Gastroesophageal sphincter (tissue), 4 donors: ENCODE data around the gene PLEKHN1. TPM values are rescaled to one million over a fixed set of nuclear protein-coding genes. Genes with fewer than 3 reads are reported as not detected.

Source experiments
- ATAC-seq: fragments of 150-250 bp; one replicate; pipeline ENCODE4 v1.9.1; 2016; ENCODE audit warnings: mild to moderate bottlenecking, moderate library complexity
- H3K27ac ChIP-seq, 4 donors: fragments of 200-600 bp; sonication (generic) in 3 of 4; 1 replicate in 3 of 4; 2 replicates in 1 of 4; pipeline ENCODE4 v1.5.1; 2016 to 2019
- H3K27me3 ChIP-seq: fragments of 200-600 bp; sonication (generic); one replicate; pipeline ENCODE4 v1.5.1; 2019
- H3K36me3 ChIP-seq, 2 donors: fragments of 200-600 bp; sonication (generic); one replicate each; pipeline ENCODE4 v1.5.1; 2019; ENCODE audit warnings: control low read depth in 1 of 2
- H3K4me1 ChIP-seq, 3 donors: fragments of 200-600 bp; sonication (generic); 1 replicate in 2 of 3; 2 replicates in 1 of 3; pipeline ENCODE4 v1.5.1; 2016 to 2019; ENCODE audit warnings: control low read depth in 2 of 3
- H3K4me3 ChIP-seq, 2 donors: fragments of 200-600 bp; sonication (generic); one replicate each; pipeline ENCODE4 v1.5.1; 2019; ENCODE audit warnings: mild to moderate bottlenecking in 1 of 2, moderate library complexity in 1 of 2
- H3K9me3 ChIP-seq, 3 donors: fragments of 200-600 bp; sonication (generic); one replicate each; pipeline ENCODE4 v1.5.1; 2017 to 2019; ENCODE audit warnings: control low read depth in 2 of 3
- CTCF ChIP-seq, 4 experiments: fragments of 200-600 bp in 2 of 4; fragments of 450-650 bp in 2 of 4; sonication (generic) in 1 of 4; IDR thresholded peaks; one replicate each; pipeline ENCODE4 v1.5.1; 2017 to 2019; ENCODE audit warnings: antibody characterized with exemption in 4 of 4, mild to moderate bottlenecking in 2 of 4, moderate library complexity in 2 of 4
- EP300 ChIP-seq: sonication (generic); formaldehyde crosslinking; IDR thresholded peaks from one replicate; pipeline ENCODE4 v1.6.1; 2017; ENCODE audit warnings: antibody characterized with exemption, mild to moderate bottlenecking
- POLR2A ChIP-seq, 2 donors: fragments of 450-650 bp; IDR thresholded peaks; one replicate each; pipeline ENCODE4 v1.6.1; 2017; ENCODE audit warnings: antibody characterized with exemption in 2 of 2, mild to moderate bottlenecking in 2 of 2, moderate library complexity in 1 of 2
- POLR2AphosphoS5 ChIP-seq: sonication (generic); formaldehyde crosslinking; IDR thresholded peaks from one replicate; pipeline ENCODE4 v1.6.1; 2017; ENCODE audit warnings: antibody characterized with exemption
- WGBS, 2 donors: methylation state at CpG; one replicate each; pipeline ENCODE4 v1.1.5; 2018; ENCODE audit warnings: low coverage in 1 of 2; 5-methylcytosine and 5-hydroxymethylcytosine counted together
- total RNA-seq, 4 donors: library from RNA; depleted of rRNA; stranded (reverse); fragments of >200 nt; gene quantifications; one replicate each; pipeline ENCODE4 v1.1.0, GENCODE V29; 2016

Gene PLEKHN1
- total RNA-seq, 4 donors from 2014 or later = 0.62 to 2.3 TPM; not detected in 2

- Histone ChIP-seq H3K27me3 (peaks cover 96% of the 10 kb centered on the region), H3K27ac (no peak overlapping the region), H3K36me3 (no peaks in the 10 kb centered on the region), H3K4me3 (no peak overlapping the region), H3K9me3 (no peaks in the 10 kb centered on the region), H3K4me1 (peaks cover 0 to 22% (median 9%) of the 10 kb centered on the region in 3 donors)
- WGBS, 2 donors = 80% methylated on average over 1 of the region's 34 CpGs; no CpG with 5 or more reads in 1 of the 2 donors
- no peak for TF ChIP-seq CTCF (IDR thresholded peaks at IDR 0.05)
- no peak for TF ChIP-seq POLR2AphosphoS5
- TF ChIP-seq EP300 = no peak
- TF ChIP-seq POLR2A (IDR thresholded peaks at IDR 0.05) = no peak
- no peak for ATAC-seq
Observed at GRCh38 chr1:971751-972506, 5.6 kb downstream of the PLEKHN1 start.

- no peak for ATAC-seq
- Histone ChIP-seq H3K4me3 (no peak overlapping the region), H3K9me3 (no peaks in the 10 kb centered on the region), H3K36me3 (no peaks in the 10 kb centered on the region), H3K27me3 (peaks cover 86% of the 10 kb centered on the region), H3K4me1 (peaks cover 0 to 14% (median 5%) of the 10 kb centered on the region in 3 donors), H3K27ac (no peak overlapping the region)
- no peak for TF ChIP-seq EP300
- TF ChIP-seq POLR2A (IDR thresholded peaks at IDR 0.05) = no peak
- no peak for TF ChIP-seq CTCF (IDR thresholded peaks at IDR 0.05)
- no peak for TF ChIP-seq POLR2AphosphoS5
- 40% methylated on average over 1 of the region's 28 CpGs; no CpG with 5 or more reads in 1 of the 2 donors for WGBS, 2 donors
Observed at GRCh38 chr1:972726-973458, 6.6 kb downstream of the PLEKHN1 start.

GRCh38 chr1:973459-974292, 7.4 kb downstream of the PLEKHN1 start:
- H3K27me3 ChIP-seq = peaks cover 86% of the 10 kb centered on the region
- ATAC-seq = no peak
- no peak overlapping the region for H3K27ac ChIP-seq
- TF ChIP-seq POLR2A (IDR thresholded peaks at IDR 0.05) = no peak
- TF ChIP-seq CTCF (IDR thresholded peaks at IDR 0.05) = no peak
- TF ChIP-seq EP300 = no peak
- TF ChIP-seq POLR2AphosphoS5 = no peak
- peaks cover 0 to 14% (median 5%) of the 10 kb centered on the region in 3 donors for H3K4me1 ChIP-seq
- no peaks in the 10 kb centered on the region for H3K9me3 ChIP-seq
- H3K4me3 ChIP-seq = no peak overlapping the region
- no peaks in the 10 kb centered on the region for H3K36me3 ChIP-seq
- 70% methylated on average over 2 of the region's 28 CpGs; no CpG with 5 or more reads in 1 of the 2 donors for WGBS, 2 donors

- no peak overlapping the region for H3K4me3 ChIP-seq
- WGBS, 2 donors = 60% methylated on average over 1 of the region's 11 CpGs; no CpG with 5 or more reads in 1 of the 2 donors
- no peaks in the 10 kb centered on the region for H3K36me3 ChIP-seq
- H3K27me3 ChIP-seq = peaks cover 81% of the 10 kb centered on the region
- no peak overlapping the region for H3K27ac ChIP-seq
- no peaks in the 10 kb centered on the region for H3K9me3 ChIP-seq
- TF ChIP-seq EP300 (no peak), POLR2AphosphoS5 (no peak), POLR2A (IDR thresholded peaks at IDR 0.05) (no peak), CTCF (IDR thresholded peaks at IDR 0.05) (no peak)
- no peak for ATAC-seq
- H3K4me1 ChIP-seq = peaks cover 0 to 14% (median 5%) of the 10 kb centered on the region in 3 donors
Observed at GRCh38 chr1:974293-974640, 8.0 kb downstream of the PLEKHN1 start.
